ENCODE measurements around the gene RAD51B.

Gene RAD51B

DNA sequence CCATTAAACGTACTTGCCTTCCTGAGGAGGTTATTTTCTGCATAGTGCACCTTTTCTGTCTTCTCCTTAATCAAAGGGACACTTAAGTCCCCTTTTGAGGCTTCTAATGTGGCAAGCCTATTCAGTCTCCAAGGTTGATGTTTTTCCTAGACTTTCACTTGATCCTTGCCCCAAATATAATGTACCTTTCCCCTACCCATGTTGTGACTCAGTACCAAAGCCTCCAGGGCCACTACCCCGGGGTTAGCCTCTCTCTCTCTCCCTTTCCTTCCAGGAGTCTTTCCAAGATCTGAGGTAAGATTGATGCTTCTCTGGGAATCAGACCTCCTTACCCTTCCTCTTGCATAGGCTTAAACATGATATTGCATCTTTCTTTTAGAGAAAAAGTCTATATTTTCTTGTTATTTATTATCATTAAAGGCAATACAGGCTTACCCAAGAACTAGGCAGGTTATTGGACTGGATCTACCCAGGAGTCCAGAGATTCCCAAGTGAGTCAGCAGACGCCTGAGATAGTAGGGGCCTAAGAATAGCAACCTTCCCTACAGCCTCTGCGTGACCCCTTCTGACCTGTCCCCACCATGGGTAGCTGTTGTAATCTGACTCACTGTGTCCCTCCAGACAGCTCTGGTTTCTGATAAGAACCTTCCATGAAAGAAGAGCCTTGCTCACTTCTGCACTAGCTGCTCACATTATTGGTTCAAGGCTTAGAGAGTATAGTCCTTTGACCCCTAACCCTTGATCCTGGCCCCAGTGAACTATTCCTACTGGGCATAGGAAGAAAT is 800.4 kb downstream of the RAD51B start:
- peak; percentile 32 for DNase-seq (ENCODE audit: low read depth)

DNA sequence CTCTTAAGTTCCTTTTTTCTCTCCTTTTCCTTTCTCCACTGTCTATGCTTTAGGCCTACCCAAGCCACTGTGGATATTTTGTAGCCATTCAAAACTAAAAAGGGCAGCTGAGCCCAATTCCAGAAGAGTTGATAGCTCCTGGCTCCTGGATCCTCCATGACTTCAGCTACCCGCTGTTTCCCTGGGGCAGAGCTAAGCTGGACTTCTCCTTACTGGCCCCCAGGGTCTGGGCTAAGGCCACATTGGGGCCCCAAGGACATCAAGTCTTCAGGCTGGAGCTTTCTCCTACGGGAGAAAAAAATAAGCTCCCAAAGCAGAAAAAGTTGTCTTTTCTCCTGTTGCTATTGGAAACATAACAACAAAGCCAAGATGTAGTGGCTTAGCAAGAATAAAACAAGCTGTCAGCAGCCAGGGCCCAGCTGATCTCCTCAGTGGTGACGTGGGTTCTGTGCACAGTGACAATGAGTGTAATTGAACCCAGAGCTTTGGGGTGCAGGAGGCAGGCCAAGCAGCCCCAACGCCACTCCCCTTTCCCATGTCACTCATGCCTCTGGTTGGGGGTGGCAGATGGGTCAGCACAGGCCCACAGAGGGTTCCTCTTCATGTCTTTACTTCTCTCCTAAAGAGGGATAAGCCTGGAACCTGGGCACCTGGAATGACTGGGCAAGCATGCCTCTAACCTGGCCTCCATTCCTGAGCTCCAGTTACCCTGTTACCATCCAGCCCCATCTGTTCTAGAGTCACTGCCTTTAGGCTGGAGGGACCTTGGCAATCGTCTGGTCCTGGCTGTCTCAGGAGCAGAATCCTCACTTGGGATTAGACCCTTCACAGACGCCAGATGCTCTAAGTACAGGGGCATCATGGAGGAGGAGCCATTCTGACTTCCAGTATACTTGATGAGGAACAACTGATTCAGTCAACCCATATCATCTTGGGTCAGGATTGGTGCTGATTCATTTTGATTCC is 802.1 kb downstream of the RAD51B start:
- DNase-seq (ENCODE audit: low read depth), result peak; percentile 15

DNA sequence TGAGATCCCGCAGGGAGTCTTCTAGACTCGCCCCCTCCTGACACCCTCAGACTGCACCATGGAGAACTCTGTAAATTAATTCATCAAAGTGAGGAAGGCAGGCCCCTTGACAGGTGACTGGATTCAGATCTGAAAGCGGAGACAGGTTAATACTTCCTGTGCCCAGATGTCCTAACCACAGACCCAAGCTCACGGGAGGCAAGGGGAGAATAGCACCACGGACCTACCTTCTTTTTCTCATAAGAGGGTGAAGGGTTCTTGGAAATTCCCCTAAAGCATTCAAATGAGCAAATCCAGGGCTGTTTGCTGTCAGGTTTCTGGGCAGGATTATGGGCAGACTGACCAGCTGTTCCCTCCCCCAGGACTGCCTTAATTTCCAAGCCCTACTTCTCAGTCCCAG is 803.3 kb downstream of the RAD51B start:
- no peak for DNase-seq (ENCODE audit: low read depth)

DNA sequence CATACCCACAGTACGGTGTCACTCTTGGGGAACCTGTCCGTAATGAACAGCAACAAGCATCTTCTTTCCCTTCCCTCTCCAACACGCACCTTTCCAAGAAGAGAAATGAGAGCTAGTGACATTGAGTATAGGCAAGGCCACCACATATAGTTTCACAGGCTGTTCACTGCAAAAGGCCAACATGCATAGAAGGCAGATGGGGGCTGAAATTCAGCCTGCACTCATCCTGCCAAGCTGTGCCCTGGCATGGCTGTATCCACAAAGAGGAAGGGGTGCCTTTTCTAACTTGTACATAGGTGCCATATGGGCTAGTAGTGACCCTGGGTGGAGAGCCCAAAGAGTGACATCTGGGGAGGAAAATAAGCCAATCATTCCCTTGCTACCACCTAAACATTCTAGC is 803.7 kb downstream of the RAD51B start:
- no peak for DNase-seq (ENCODE audit: low read depth)

DNA sequence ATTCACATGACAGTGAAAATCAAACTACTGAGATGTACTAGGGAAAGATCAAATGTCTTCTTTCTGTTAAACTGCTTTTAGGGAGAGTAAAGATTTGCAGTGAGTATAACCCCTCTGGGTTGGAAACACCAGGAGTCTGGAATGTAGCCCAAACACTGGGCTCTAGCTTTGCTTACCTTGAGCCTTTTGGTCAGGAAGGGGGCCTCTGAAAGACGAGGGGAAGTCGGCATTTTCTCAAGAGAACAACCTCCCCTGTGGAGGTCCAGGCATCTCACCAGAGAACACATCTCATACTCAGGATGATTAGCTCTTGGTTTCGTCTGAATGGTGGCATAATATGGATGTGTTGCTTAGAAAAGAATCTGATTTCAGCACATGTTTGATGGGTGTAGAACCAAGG is 804.2 kb downstream of the RAD51B start:
- DNase-seq (ENCODE audit: low read depth), result no peak

DNA sequence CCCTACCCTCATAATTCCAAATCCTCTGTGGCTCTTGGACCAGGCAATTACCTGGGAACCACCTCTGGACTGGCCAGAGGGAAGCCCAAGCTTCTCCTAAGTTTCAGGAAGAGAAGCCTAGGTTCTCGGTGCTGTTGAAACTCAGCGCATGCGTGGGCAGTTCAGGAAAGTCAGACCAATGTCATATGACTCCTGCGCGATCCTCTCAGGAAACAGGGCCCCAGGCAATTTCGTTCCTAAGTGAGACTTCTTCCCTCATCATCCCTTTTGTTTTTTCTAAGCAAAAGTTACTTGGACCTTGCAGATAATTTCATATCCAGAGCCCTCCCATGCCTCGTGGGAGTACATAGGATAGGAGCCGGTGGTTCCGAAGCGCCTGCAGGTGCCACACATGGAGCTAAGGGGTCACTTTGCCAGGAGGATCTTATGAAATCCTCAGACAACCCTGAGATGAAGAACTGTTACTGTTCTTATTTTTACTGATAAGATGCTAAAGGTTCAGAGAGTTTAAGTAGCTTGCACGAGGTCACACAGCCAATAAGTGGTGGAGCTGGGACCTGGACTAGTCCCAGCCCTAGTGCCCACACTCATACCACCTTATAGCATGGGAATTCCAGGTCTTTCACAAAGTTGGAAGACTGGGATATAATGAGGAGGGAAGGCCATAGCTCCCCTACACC is 805.1 kb downstream of the RAD51B start:
- DNase-seq (ENCODE audit: low read depth), result no peak

DNA sequence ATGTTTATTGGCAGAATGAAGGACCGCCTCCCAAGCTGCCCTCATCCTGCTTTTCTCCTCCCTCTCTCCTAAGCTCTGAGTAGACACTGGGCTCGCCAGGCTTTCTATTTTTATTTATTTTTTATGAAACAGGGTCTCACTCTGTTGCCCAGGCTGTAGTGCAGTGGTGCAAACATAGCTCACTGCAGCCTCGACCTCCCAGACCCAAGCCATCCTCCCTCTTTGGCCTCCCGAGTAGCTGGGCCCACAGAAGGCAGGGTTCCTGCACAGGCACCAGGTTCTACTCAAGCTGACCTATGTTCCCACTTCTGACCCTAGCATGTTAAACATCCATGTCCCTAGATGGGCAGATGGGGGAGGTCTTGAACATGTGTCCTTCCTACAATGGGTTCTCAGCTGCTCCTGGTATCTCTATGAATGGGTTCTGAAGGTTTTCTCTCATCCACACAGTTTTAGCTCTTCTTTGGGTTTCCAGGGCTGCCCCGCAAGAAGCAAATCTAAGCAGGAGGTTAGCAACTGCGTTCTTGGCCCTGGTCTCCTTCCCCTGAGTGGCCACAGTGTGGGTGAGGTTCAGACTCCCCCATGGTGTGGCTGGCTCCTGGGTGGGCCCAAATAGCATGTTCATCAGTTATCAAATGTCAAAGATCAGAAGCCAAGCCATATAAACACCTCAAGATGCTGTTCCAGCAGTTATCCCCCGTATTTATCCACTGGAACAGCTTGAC is 805.9 kb downstream of the RAD51B start:
- no peak for DNase-seq (ENCODE audit: low read depth)

DNA sequence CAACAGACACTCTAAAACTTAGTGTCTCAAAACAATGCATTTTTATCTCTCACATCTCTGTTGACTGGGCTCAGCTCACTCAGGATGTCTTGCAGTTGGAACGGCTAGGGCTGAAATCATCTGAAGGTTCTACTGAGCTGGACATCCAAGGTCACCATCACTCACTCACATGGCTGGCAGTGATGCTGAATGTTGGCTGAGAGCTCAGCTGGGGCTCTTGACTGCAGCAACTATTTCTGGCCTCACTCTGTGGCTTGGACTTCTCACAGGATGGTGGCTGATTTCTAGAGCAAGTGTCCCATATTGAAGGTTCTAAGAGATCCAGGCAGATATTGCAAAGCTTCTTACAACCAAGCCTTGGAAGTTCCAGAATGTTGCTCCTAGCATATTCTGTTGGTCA is 806.8 kb downstream of the RAD51B start:
- DNase-seq (ENCODE audit: low read depth), result no peak

DNA sequence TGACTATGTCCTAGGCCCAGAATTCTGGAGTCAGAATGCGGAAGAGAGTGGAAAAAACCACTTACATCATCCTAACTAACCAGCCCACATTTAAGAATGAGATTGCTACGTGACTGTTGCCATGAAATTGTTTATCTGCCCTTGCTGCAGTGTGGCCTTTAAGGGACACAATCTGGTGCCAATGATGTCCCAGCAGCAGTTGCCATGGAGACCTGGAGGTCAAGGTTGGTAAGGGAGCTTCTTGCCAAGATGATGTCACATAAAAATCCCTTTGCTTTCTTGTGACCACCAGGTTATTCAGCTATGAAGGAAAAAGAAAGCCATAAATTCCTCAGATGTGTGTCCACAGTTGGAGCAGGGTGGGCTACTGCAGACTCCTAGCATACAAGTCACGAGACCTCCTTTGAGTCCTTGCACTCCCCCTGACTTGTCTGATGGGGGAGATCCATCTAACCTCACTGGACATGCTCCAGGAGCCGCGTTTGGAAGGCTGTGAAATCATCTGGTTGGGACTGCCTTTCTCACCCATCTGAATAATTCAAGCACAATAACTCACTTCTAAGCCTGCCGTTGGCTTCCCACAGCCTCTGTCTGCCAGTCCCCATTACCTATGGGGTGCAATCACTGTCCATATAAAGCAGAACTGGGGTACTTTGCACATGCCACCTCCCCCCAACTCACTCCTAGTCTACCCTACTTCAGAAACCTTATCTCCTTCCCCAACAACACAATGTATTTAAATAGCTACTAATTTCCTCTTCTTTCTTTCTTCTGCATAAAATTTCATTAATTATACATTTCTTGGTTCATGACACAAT is 807.7 kb downstream of the RAD51B start:
- DNase-seq (ENCODE audit: low read depth), result no peak

DNA sequence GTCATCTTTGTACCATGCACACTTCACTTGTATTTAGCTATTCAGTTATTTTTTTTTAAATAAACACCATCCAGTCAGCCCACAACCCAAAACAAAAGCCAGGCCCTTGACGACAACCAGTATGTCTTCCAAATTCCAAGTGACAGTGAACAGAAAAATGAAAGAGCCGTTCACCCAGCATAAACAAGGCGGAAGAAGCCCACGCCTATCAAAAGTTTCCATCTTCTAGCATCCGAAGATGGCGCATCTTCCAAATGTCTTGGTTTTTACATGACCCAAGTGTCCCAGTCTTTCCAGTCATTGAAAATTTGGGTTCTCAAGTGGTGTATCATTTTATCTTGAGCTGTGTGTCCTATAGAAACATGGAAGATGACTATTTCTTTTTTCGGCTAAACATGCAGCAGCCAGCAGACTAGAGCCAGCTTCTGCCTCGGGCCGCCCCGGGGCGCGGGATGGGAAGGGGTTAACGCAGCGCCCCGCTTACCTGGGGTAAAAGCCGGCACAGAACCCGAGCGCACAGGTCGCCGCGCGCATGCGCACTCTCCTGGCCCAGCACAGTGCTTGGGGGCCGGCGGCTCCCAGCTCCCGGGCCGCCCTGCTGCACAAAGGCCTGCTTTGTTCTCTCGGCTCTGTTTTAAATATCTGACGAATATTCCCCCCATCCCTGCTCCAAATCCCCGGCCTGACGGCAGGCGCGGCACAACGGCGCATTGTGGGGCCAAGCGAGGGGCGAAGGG is 808.5 kb downstream of the RAD51B start:
- DNase-seq (ENCODE audit: low read depth), result no peak

DNA sequence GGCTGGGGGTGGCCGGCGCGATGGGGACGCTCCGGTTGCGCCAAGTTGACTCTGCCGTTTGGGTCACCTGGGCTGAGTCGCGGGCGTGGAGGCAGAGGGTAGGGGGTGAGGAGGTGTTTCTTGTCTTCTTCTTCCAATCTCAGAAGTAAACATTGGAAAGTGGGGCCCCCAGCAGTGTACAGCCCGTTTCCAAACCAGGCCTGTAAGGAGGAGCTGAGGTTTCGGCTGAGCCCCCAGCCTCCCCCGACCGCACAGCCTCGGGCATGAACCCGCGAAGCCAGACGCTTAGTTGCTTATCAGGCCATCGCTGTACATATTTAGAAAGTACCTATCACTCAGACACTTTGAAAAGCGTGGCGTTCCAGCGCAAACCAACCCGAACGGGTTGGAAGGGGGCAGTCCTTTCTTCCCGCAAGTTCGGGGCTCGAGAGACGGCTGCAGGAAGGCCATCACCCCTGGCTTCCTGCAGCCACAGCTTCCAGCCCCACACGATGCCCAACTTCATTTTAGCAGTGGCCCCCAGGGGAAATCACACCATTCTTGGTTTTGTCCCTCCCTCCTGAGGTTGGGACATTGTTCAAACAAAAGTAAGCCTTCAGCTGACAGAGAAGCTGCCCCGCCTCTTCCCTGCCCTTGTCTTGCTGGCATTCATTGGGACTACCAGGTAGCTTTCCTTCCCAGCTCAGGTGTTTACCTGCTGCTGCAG is 809.2 kb downstream of the RAD51B start:
- DNase-seq (ENCODE audit: low read depth), result no peak

DNA sequence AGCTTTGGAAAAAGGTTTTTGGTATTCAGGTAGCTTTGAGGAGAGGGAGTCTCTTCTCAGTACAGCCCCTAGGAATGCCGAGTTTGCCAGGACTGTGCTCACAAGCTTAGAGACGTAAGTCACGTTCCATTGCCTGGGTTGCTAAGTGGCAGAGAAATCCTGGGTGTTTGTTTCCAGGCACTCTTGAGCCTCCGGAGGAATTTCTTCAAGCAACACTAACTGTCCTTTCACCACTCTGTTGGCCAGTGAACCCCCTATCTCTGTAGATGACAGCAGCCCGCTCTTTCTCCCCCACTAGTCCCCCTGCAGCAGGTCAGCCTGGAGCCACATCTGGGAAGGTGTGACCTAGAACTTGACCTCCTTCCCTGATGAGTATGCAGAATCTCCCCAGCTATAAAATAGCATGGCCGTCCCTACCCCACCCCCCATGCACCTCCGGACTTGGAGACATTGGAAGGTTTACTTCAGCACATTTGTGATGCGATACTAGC is 810.5 kb downstream of the RAD51B start:
- no peak for DNase-seq (ENCODE audit: low read depth)

DNA sequence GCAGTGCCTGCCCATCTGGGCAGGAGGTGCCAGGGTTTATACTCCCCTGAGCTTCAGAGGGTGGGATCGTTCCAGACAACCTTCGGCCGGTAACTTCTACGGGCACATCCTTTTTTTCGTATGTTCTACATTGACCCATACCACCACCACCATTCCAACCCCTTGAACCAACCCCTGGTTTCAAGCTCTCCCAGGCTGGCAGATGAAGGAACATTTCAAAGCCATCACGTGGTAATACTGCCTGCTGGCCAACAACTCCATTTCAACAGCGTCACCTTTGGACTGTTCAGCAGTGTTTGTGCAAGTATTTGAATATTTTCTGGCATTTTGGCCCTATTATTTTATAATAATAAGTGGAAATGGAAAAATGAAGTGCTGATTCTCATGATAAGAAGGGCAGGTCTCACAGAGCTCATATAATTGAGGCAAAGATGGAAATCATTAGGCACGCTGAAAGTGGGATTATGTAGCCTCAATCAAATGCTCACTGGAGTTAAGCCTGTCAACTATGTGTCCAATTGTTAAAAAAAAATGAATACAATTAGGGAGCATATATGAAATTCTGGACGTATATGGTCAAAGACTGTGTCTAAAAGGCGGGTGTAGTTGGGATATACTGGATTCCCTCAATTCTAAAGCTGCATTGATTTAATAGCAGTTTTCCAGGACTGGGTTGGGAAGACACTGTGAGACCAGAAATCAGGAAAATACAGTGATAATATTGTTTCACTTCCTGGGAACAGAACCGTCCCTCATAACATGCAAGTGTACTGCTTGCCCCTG is 811.2 kb downstream of the RAD51B start:
- DNase-seq (ENCODE audit: low read depth), result no peak

DNA sequence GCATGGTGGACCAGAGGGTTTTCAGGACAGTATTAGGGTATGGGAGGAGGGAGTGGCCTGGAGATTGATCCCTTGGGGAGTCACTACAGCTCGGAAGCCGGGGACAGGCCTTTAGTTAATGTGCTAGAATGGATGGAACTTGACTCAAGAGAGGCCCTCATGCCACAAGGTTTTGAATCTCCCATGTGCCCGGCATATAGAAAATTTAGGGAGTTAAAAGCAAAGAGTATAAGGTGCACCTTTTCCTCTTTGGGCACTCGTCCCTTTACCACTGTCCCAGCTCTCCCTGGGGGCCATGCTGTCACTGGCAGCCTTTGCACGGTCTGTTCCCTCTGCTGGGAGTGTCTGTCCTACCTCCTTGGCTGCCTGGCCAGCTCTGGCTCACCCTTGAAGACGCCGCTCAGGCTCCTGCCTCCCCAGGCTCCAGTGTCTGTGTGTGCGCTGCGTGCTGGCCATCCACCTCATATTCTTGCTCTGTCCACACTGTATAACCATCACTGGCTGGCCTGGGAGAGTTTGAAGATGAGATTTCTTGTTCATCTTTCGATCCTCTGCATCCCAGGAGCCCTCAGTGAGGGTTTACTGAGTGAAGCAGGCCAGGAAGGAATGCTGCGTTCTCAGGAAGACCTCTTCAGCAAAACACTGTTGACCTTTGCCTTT is 811.9 kb downstream of the RAD51B start:
- no peak for DNase-seq (ENCODE audit: low read depth)

DNA sequence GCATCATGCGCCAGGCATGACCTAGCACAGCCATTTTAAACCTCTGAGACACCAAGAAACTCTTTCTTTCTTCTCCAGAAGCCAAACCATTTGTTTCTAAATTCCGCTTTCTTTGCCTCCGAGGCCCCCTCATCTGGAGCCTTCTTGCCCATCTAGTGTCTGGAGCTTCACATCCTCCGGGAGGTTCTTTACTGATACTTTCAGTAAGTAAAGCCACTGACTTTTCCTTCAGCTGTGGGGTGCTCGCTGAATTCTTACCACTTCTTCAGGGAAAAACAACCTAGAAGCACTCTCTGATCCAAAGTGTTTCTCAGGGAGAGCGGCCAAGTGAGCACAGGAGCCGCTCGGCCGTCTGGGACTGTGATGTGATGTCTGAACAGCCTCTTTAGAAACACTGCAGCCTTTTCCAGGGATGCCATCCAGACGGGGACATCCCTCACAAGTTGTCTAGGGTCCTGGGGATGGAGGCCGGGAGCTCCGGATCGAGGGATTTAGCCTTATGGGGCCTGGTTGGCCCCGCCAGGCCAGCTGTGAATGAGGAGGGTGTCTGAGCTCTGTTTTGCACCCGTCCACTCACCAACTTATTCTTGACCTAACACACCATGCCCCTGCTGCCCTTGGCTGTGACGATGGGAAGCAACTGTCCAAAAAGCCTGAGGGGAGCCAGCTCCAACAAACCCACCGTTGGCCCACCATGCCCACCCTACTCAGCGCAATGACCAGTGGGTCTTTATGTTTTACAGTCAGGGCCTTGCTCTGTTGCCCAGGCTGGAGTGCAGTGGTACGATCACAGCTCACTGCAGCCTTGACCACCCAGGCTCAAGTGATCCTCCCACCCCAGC is 812.7 kb downstream of the RAD51B start:
- no peak for DNase-seq (ENCODE audit: low read depth)

DNA sequence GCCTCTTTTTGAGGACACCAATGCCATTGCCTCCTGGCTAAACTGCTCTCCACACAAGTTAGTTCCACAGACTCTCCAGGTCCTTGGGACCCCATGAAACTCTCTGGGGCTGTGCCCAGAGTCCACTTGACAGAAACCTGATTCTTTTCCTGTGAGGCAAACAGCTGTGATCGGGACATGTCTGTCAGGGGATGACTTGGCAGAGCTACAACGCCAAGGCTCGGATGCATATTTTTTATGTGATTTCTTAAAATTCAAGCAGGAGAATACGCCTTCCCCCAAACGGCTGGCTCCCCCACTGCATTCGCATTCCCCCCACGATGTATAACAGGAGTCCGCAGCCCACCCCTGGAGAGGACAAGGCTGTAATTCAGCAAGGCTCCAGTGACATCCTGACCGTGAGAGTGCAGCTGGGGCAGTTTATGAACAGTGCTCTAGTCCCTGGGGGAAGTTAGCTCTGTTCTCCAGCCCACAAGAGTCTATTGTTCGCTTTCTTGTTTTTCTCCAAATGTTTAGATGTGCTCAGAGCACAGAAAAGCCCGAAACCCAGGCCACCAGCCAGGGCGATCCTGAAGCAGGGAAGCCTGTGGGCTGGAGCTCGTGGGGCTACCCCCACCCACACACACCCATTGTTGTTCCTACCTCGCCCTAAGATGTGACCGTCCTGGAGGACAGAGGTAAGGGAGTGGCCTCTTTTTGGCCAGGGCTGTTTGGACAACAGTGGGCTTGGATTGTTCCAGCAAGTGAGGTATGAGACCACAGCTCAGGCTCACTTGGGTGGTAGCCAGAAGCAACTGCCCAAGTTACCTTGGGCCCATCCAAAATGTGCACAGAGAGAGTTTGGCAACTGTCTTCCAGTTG is 813.8 kb downstream of the RAD51B start:
- no peak for DNase-seq (ENCODE audit: low read depth)
